ENCODE results near the gene CEP104. TPM values are rescaled to one million over a fixed set of nuclear protein-coding genes. Genes with fewer than 3 reads are reported as not detected.

Gene CEP104
- total RNA-seq, 1 donor from 2014 or later: 35.2 TPM

DNA sequence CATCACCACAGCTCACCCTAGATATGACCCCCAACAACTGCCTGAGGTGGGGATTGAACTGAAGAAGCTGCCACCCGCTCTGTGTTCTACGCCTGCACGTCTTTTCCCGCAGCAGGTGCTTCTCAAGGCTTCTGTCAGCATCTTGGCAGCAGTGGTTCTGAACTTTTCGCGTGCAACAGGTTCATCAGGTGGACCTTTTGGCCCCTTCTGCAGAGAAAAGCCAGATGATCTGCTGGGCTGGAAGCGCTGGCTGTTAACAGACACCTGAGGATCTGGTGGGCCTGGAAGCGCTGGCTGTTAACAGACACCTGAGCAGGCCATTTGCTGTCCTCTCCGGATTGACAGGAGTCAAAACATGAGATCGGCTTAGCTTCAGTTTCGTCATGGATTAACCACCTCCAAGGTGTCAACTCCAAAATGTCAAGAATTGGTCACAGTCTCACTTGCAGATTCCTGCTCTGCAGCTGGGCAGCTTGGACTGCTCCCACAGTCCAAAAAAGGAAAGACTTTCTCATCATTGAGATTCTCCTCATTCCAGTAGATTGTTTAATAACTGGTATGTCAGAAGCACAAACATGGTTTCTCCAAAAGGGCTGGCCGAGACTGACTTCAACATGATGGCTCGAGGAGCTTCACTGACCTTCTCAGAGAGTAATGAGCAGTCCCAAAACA, 38.4 kb upstream of the CEP104 start:
- DNase-seq (no peak), ATAC-seq (no peak)
- intact Hi-C loops (cut with micrococcal nuclease): no loop called here

DNA sequence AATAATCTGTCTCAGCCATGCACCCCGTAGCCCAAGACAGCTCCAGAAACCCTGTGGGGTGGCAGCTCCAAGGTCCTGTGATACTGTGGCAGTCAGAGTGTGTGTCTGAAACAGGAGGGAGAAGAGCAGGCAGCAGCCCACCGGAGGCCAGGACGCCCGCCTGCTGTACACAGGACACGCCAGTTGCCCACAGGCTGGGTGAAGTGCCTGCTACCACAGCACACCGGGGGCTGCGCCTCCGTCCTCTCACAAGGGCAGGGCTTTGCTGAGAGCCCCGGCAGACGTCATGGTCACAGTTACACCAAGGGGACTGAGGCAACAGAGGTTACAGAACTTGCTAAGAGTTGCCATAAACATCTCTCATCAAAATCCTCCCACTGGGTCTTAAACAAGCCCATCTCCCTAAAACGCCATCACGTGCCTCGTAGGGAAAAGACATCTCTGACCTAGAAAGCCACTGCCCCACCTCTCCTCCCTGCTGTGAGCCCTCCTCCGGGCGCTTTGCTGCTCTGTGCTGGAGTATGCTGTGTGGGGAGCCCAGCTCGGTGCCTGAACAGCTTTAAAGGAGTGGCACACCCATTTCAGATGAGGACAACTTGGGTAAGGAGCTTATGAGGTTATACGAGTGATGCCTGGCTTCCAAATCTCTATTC, 37.7 kb upstream of the CEP104 start:
- ATAC-seq (no peak), DNase-seq (no peak)
- intact Hi-C loops (cut with micrococcal nuclease): no loop called here

DNA sequence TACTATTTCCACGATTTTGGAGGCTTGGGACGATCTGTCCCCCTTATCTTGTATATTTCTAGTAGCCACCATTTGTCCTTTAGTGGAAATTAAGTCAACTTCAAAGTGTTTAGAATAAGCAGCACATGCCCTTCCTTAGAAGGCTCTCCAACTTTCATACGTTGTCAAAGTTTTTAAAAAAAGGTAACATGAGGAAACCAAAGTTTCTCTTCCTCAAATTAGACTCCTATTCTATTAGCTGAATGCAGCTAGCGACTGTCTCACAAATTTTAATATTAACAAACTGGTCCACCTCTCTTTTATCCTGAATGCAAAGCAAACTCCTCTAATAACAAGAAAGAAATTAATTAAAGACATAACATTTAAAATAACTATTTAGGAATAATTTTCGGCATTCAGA, 36.2 kb upstream of the CEP104 start:
- intact Hi-C loops (cut with micrococcal nuclease): no loop called here
- no peak for DNase-seq
- no peak for ATAC-seq

DNA sequence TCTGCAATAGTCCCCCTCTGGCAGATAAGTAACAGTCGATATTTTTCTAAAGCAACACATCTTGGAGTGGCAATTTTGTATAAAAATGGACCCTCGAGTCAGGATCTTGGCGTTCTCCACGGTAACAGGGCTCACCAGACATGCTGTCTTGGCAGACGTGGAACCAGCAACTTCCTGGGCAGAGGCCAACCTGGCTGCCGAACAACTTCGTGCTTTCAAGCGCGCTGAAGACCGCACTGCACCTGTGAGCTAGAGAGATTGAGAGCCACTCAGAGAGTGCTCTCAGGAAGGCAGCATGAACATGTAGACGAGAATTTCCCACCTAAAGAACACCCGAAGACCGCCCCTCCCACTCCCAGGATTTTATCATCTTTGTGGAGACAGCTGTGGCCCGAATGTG, 35.7 kb upstream of the CEP104 start:
- ATAC-seq (peak; percentile 76), DNase-seq (peak; percentile 70)
- intact Hi-C loops (cut with micrococcal nuclease): no loop called here

DNA sequence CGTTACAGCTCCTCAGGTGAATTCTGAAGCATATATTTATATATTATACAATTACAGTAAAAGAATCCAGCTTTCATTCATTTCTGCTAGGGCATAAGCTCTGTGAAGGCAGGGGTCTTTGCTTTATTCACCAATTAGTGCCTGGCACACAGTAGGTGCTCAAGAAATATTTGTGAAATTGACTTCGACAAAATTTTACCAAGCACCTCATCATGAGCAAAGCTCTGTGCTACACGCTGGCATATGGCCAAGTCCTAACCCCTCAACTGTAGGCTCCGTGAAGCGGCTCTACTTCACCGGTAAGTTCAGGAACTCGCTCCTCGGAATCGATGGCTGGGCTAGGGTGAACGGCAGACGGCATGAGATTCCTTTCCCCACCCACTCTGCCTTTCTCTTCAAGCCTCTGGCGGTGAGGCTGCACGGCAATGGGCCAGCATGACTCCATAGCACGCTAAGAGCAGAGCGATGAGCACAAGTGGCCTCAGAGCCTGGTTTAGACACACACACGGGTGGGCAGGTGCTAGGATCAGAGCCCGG, 34.4 kb upstream of the CEP104 start:
- intact Hi-C loops (cut with micrococcal nuclease): no loop called here
- no peak for ATAC-seq
- no peak for DNase-seq

DNA sequence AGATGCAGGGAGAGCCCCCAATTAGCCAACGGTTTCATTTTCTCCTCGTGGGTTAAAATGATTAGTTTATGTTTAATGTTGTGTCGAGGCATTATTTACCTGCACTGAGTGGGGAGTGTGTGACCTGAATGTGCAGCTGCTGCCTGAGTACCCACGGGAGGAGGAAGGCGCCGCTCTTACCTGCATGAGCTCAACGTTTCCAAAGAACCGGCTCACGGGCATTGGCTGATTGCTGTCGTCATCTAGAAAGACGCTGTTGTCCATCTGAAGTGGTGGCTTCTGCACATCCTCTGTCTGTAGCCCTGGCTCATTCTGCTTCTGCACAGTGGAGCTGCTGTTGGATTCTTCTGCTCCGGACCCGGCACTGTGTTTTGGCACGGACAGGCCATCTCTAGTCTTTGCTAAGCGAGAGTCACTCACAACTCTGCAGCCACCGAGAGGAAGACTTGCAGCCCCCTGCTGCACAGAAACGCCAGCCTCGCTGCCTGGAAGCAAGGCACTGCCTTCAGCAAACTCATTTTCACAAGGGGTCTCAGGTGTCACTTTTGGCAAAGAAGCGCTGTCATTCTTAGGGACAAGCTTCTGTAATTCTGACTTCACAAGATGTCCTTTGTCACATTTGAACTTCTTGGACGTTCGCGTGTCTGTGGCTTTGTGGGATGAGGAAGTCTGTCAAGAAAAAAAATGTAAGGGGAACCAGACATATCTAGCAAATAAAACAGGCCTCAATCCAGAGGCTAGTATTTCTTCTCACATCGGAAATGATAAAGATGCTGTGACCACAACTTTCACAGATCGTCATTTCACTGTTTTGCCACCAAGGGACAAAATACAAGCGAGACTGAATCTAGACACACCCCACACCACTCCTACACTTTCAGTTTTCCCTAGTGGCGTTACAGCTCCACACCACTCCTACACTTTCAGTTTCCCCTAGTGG, 33.6 kb upstream of the CEP104 start:
- intact Hi-C loops (cut with micrococcal nuclease): no loop called here
- DNase-seq (no peak), ATAC-seq (no peak)

DNA sequence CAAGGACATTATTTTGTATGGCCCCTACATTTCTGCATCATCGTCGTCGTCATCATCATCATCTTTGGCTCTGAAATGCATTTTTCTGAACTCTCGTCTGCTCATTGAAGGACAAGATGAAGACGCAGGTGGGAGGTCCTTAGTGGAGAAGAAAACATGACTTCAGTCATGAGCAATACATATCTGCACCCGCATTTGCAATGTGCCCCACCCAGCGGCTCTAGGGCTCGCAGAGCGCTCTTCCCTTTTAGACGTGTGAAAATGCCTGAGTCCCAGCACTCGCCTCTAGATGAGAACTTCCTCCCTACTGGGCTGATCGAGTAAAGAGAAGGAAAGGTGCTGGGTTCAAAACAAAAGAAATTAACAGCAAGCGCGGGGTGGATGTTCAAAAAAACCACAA, 32.9 kb upstream of the CEP104 start:
- DNase-seq (no peak), ATAC-seq (no peak)

DNA sequence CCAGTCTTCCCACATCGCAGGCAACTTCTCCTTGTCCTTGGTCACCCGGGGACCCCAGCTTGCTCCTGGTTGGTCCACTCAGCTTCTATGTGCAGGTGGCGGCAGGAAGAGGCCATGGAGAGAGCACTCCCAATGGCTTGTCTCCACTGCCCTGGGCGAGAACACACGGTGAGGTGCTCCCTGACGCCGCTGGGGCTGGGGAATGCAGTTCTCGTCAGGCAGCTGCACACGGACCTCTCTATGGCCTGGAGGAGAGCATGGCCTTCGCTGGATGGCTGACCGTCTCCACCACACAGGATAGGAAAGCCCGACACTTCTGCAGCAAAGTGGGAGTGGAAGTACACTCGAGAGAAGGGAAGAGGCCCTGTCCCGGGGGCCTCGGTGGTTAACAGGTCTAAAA, 31.3 kb upstream of the CEP104 start:
- intact Hi-C loops (cut with micrococcal nuclease): no loop called here
- DNase-seq: no peak
- no peak for ATAC-seq

More for the DNA sequence above, 32.9 kb upstream of the CEP104 start:
- intact Hi-C loops (cut with micrococcal nuclease): no loop called here

DNA sequence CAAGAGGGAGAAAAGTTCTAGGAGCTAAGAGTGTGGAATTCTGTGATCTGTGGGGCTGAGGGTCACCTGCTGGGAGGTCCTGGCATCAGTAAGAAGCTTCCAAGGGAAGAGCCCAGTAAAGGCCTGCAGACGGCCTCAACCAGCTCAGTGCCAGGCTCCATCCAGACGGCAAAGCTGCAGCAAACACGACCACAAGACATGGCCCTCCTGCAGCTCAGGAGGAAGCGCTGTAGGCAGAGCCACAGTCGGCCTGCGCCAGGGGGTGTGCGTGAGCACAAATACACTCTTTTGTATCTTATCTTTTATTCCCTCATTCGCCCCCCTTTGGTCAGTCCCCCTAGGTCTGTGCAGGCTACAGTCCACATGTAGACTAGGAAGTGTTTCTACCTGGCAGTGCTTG, 29.7 kb upstream of the CEP104 start:
- no peak for DNase-seq
- ATAC-seq: no peak
- intact Hi-C loops (cut with micrococcal nuclease): no loop called here

DNA sequence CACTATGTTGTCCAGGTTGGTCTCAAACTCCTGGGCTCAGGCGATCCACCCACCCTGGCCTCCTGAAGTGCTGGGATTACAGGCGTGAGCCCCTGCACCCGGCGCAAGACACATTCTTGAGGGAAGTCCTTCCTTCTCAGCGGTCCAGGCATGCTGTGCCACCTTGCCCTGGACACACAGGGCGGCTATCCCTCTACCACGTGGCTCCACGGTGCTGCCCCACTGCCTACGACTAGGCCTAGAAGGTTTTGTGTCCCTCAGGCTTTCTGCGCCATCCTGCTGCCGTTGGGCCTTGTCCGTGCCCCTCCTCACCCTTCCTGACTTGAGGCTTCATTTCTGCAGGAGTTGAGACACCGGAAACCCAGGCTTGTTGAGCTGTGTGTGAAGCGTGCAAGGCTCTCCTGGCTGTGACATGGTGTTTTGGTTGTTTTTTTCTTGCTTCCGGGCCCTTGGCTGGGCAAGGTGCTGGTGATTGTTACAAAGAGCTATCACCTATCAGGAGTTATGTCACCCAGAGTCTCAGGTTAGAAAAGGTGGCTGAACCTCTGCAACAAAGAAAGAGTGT, 29.2 kb upstream of the CEP104 start:
- DNase-seq: no peak
- ATAC-seq: no peak
- intact Hi-C loops (cut with micrococcal nuclease): no loop called here

DNA sequence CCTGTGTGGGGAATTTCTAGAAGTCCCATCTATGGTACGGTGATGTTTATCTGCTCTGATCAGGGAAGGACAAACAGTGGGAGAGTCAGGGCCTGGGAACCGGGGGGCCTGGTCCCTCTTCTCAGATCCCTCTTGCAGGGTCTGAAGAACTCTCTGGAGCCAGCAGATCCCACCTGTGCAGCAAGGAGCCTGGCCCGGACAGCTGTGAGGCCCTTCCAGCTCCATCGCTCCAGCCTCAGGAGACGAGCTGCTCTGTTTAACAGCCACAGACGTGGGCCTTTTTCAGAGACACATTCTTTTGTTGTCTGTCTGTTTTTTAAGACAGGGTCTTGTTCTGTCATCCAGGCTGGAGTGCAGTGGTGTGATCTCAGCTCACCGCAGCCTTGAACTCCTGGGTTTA, 28.6 kb upstream of the CEP104 start:
- intact Hi-C loops (cut with micrococcal nuclease): no loop called here
- DNase-seq: no peak
- no peak for ATAC-seq

DNA sequence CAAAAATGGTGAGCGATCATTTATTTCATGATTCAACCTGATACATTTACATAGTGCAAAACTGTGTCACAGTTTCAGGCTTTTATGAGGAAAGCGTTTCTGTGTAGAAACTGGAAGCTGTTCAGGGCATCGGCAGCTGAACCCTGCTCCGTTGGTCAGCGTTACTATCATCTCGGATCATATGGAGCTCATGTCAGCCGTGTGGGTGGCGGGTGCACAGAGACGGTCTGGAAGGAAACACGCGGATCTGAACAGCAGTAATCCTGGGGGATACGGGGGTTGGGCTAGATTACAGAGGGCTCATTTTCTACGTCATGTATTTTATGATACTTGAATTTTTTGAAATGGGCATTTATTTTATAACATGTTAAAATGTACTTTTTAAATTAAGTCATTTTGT, 28.0 kb upstream of the CEP104 start:
- ATAC-seq: no peak
- intact Hi-C loops (cut with micrococcal nuclease): no loop called here
- DNase-seq: no peak

DNA sequence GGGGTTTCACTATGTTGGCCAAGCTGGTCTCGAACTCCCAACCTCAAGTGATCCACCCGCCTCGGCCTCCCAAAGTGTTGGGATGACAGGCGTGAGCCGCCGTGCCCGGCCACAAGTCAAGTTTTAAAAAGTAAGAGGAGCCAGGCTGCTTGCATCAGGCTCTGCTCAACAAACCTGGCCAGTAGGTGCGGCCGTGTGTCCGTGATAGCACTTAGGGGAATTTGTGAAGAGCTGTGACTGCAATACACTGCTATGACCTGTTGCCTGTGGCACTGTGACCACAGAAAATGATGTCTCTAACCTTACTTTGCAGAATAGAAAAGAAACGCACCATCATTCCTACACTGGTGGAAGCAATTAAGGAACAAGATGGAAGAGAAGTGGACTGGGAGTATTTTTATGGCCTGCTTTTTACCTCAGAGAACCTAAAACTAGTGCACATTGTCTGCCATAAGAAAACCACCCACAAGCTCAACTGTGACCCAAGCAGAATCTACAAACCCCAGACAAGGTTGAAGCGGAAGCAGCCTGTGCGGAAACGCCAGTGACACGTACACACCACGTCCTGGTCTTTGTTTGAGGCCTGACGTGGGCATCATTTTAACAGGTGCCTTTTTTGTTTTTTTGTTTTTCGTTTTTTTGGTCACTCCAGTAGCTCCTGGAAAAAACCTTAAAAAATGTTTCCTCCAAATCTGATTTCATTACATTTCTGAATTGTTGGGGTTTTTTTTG, 26.3 kb upstream of the CEP104 start:
- no peak for DNase-seq
- no peak for ATAC-seq
- intact Hi-C loops (cut with micrococcal nuclease): no loop called here

DNA sequence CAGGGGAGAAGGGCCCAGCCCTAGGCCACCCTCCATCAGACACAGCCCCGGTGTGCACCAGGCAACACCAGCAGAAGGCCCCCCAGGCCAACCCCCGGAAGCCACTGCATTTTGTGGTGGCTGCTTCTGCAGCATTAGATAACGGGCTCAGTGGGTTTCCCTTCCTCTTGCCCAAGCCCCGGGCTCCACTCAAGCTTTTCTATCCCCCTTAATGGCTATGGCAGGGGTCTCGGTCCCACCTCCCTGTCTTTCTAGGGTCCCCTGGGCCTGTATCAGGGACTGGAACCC, 24.1 kb upstream of the CEP104 start:
- intact Hi-C loops (cut with micrococcal nuclease): no loop called here
- DNase-seq (no peak), ATAC-seq (no peak)

DNA sequence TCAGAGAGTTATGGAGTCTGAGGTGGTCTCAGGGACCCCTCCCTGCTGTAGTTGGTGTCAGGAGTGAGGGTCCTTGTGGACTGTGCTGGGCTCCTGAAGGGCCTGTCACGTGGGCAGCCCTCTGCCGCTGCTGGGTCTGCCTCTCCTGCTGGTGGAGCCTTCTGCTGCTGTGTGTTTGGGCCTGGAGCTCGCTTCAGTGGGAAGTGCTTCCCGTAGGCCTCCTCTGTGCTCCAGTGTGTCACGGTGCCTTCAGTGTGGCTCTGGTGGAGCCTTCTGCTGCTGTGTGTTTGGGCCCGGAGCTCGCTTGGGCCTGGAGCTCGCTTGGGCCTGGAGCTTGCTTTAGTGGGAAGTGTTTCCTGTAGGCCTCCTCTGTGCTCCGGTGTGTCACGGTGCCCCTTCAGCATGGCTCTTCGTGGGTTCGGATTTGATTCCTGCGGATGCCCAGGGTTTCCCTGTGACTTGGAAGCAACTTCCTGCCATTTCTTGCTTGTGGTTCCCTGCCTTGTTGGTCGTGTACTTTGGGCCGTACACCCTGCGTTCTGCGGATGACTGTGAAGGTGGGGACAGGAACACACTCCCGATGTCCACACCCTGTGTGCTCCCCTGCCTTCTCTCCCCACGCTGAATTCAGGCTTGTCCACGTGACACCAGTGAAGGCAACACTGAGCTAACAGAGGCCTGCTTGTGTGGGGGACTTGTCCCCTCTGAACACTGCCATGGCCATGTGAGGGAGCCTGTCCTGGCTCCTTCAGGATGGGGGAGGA, 23.6 kb upstream of the CEP104 start:
- DNase-seq (no peak), ATAC-seq (no peak)
- intact Hi-C loops (cut with micrococcal nuclease): no loop called here

DNA sequence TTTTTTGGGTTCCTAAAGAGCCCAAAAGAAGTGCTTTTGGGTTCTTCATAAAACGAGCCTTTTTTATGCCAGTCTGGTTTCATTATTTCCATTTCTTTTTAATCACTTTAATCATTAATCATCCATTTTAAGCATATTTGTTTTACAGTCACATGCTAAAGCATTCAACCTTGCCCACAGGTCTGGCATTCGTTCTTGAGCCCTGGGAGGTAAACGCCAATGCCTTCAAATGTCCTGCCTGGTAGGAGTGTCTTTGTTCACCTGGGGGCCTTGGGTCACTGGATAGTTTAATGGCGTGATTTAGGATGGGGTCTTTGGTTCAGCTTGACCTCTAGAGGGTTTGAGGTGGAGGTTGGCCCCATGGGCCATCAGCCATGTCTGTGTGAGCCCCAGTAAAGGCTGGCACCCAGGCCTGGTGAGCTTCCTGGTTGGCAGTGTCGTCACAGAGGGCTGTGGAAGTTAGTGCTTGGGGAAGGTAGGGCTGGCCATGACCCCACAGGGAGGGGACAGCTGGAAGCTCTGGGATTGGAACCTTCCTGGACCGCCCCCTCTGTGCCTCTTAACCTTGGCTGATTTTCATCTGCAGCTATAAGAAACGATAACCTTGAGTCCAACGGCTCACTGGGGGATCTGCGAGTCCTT, 22.9 kb upstream of the CEP104 start:
- DNase-seq (no peak), ATAC-seq (no peak)
- intact Hi-C loops (cut with micrococcal nuclease): no loop called here

DNA sequence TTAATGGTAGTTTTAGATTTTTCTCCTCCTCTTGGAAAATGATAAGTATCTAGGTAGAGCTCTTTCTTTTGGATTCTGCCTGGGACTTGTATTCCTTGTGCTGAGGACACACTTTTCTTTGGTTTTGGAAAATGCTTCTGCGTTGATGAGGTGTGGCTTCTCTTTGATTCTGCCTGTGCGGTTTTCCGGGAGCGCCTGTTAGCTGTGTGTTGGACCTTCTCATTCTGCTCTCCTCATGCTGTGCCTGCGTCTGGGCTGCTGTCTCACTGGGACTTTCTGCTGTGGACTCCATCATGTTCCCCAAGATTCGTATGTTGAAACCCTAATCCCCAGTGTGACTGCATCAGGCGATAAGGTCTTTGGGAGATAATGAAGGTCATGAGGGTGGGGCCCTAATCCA, 22.1 kb upstream of the CEP104 start:
- no peak for DNase-seq
- no peak for ATAC-seq
- intact Hi-C loops (cut with micrococcal nuclease): no loop called here

DNA sequence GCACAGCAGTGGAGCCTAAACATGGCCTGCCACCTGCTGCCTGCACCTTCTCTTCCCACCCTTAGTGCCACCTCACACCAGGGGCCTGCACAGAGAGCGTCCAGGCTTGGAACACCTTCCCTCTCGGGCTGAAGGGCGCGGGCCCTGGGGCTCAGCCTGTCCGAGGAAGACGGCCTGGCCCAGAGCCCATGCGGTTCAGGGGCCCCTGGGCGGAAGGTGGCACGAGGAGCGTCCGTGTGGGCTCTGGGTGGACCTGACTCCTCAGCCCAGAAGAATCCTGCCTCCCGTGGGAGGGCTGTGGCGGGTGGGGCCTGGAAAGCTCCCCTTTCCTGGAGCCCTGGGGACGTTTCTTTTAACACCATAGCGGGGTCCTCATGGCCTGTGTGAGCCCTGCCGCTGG, 19.7 kb upstream of the CEP104 start:
- intact Hi-C loops (cut with micrococcal nuclease): no loop called here
- ATAC-seq (no peak), DNase-seq (no peak)
